Hepatocyte (in vitro differentiated cells): ENCODE data around the gene NPAS3. TPM values are rescaled to one million over a fixed set of nuclear protein-coding genes. Genes with fewer than 3 reads are reported as not detected.

Experiments used
- DNase-seq: peaks from one replicate; pipeline ENCODE4 v3.0.0-alpha.2; 2016; ENCODE audit warnings: low spot score
- H2AFZ ChIP-seq: fragments of 200-600 bp; sonication (generic); 2 replicates; pipeline ENCODE4 v1.6.0; 2016; ENCODE audit warnings: antibody characterized with exemption, mild to moderate bottlenecking
- H3K27ac ChIP-seq: fragments of 200-600 bp; sonication (generic); 2 replicates; pipeline ENCODE4 v1.5.1; 2016; ENCODE audit warnings: mild to moderate bottlenecking
- H3K27me3 ChIP-seq: fragments of 200-600 bp; sonication (generic); 2 replicates; pipeline ENCODE4 v1.6.1; 2016
- H3K36me3 ChIP-seq: fragments of 200-600 bp; sonication (generic); replicated peaks from 2 replicates; pipeline ENCODE4 v1.5.1; 2016; ENCODE audit warnings: low read depth; ENCODE audit not compliant: insufficient read depth
- H3K4me1 ChIP-seq: fragments of 200-600 bp; sonication (generic); 2 replicates; pipeline ENCODE4 v1.5.1; 2016; ENCODE audit warnings: mild to moderate bottlenecking, moderate library complexity; ENCODE audit not compliant: insufficient read depth
- H3K4me2 ChIP-seq: fragments of 200-600 bp; sonication (generic); 2 replicates; pipeline ENCODE4 v1.6.0; 2016
- H3K4me3 ChIP-seq: fragments of 200-600 bp; sonication (generic); 2 replicates; pipeline ENCODE4 v1.5.1; 2016; ENCODE audit warnings: mild to moderate bottlenecking
- H3K79me2 ChIP-seq: fragments of 200-600 bp; sonication (generic); 2 replicates; pipeline ENCODE4 v1.6.0; 2017; ENCODE audit warnings: mild to moderate bottlenecking
- H3K9me2 ChIP-seq: fragments of 200-600 bp; sonication (generic); replicated peaks from 2 replicates; pipeline ENCODE4 v1.6.0; 2017; ENCODE audit warnings: mild to moderate bottlenecking; ENCODE audit not compliant: insufficient read depth
- H3K9me3 ChIP-seq: fragments of 200-600 bp; sonication (generic); 2 replicates; pipeline ENCODE4 v1.5.1; 2016; ENCODE audit warnings: low read depth, mild to moderate bottlenecking
- H4K20me1 ChIP-seq: fragments of 200-600 bp; sonication (generic); 2 replicates; pipeline ENCODE4 v1.6.0; 2016; ENCODE audit warnings: mild to moderate bottlenecking; ENCODE audit not compliant: insufficient read depth, poor library complexity, severe bottlenecking
- EZH2 ChIP-seq: fragments of 200-600 bp; sonication (generic); IDR thresholded peaks from 2 replicates; pipeline ENCODE4 v1.6.1; 2016; ENCODE audit warnings: antibody characterized with exemption, mild to moderate bottlenecking, borderline replicate concordance
- EZH2phosphoT487 ChIP-seq: fragments of 200-600 bp; sonication (generic); IDR thresholded peaks from one replicate; pipeline ENCODE4 v1.6.1; 2018; ENCODE audit warnings: antibody characterized with exemption, mild to moderate bottlenecking, low read depth, moderate library complexity; ENCODE audit not compliant: unreplicated experiment, severe bottlenecking
- WGBS: methylation state at CpG from one replicate; pipeline ENCODE4 v1.1.6; 2016; ENCODE audit warnings: low lambda C conversion rate; ENCODE audit errors: missing lambda C conversion rate; 5-methylcytosine and 5-hydroxymethylcytosine counted together
- polyA plus RNA-seq: library from polyadenylated mRNA; unstranded; fragments of >200 nt; fragmentation: Nextera tagmentation; extraction: Ambion mirVana; gene quantifications from 2 replicates; pipeline ENCODE4 v1.2.1, GENCODE V29; 2016
- total RNA-seq: library from RNA; depleted of rRNA; stranded (reverse); fragments of >200 nt; gene quantifications from 2 replicates; pipeline ENCODE4 v1.2.3, GENCODE V29; 2014
- TF ChIP-seq, protein P1 (sequence below): fragments of 200-600 bp; sonication (generic); IDR thresholded peaks from 2 replicates; pipeline ENCODE4 v1.5.1; 2016; ENCODE audit warnings: antibody characterized with exemption, mild to moderate bottlenecking; ENCODE audit not compliant: poor library complexity

Gene NPAS3
- total and polyA plus RNA-seq, 2 experiments from 2014 or later: 0.11 to 1.1 TPM

GRCh38 chr14:33758547-33758946 is 819.9 kb downstream of the NPAS3 start:
- no peak overlapping the region for H3K4me2 ChIP-seq
- H3K27ac ChIP-seq: no peak overlapping the region
- no peaks in the 10 kb centered on the region for H3K9me2 ChIP-seq
- H3K27me3 ChIP-seq: peaks cover 11% of the 10 kb centered on the region
- no peaks in the 10 kb centered on the region for H3K36me3 ChIP-seq
- no peaks in the 10 kb centered on the region for H3K4me1 ChIP-seq
- TF ChIP-seq, protein P1, sequence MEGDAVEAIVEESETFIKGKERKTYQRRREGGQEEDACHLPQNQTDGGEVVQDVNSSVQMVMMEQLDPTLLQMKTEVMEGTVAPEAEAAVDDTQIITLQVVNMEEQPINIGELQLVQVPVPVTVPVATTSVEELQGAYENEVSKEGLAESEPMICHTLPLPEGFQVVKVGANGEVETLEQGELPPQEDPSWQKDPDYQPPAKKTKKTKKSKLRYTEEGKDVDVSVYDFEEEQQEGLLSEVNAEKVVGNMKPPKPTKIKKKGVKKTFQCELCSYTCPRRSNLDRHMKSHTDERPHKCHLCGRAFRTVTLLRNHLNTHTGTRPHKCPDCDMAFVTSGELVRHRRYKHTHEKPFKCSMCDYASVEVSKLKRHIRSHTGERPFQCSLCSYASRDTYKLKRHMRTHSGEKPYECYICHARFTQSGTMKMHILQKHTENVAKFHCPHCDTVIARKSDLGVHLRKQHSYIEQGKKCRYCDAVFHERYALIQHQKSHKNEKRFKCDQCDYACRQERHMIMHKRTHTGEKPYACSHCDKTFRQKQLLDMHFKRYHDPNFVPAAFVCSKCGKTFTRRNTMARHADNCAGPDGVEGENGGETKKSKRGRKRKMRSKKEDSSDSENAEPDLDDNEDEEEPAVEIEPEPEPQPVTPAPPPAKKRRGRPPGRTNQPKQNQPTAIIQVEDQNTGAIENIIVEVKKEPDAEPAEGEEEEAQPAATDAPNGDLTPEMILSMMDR: no peak
- TF ChIP-seq EZH2: no peak
- TF ChIP-seq EZH2phosphoT487: no peak
- H3K79me2 ChIP-seq: no peaks in the 10 kb centered on the region
- no peaks in the 10 kb centered on the region for H4K20me1 ChIP-seq
- no peaks in the 10 kb centered on the region for H3K9me3 ChIP-seq
- no peak overlapping the region for H3K4me3 ChIP-seq
- no peak overlapping the region for H2AFZ ChIP-seq
- DNase-seq: no peak

DNA sequence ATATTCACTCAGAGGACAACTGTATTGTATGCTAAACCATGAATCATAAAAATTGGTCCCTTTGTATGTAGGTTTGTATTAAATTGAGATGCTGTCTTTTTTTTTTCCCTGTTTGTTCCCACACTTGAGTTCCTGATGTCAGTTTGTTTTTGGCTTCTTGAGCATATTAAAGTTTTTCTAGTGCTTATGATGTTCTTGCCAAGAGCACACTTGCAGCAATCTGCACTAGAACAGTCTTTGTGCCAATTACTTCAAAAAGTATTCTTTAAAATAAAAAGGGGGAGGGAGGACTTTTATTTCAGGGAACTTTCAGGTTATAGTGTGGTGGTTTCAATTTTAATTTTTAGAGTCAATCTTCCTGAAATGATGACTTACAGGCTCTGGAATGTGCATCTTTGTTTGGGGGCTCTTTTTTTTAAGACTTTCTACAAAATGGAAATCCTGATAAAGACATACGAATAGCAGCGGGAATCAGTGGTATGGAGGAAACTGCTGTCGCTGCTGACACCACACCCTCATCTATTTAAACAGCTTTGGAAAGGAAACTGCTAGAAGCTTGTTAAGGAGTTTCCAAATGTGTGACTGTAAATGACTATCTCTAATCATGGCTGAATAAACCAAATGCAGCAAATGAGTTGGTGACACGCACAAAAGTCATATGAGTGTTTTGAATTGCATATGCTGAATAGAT is 823.6 kb downstream of the NPAS3 start:
- Histone ChIP-seq H3K27ac (no peak overlapping the region), H3K4me3 (no peak overlapping the region), H3K79me2 (no peaks in the 10 kb centered on the region), H3K9me2 (no peaks in the 10 kb centered on the region), H3K9me3 (no peaks in the 10 kb centered on the region), H3K36me3 (no peaks in the 10 kb centered on the region), H2AFZ (no peak overlapping the region), H3K4me2 (peak overlapping the region; percentile 52), H3K27me3 (peaks cover 11% of the 10 kb centered on the region), H3K4me1 (no peaks in the 10 kb centered on the region), H4K20me1 (no peaks in the 10 kb centered on the region)
- TF ChIP-seq EZH2: no peak
- TF ChIP-seq EZH2phosphoT487: no peak
- TF ChIP-seq, protein P1: no peak
- WGBS: 48% methylated on average over 4 of the region's 4 CpGs
- no peak for DNase-seq

- 21% methylated on average over 6 of the region's 6 CpGs for WGBS
- DNase-seq: peak; percentile 20
- TF ChIP-seq EZH2: no peak
- TF ChIP-seq, protein P1: no peak
- TF ChIP-seq EZH2phosphoT487: no peak
- H3K4me2 ChIP-seq: peak overlapping the region; percentile 22
- peaks cover 11% of the 10 kb centered on the region for H3K27me3 ChIP-seq
- no peaks in the 10 kb centered on the region for H3K9me2 ChIP-seq
- H3K9me3 ChIP-seq: no peaks in the 10 kb centered on the region
- H2AFZ ChIP-seq: no peak overlapping the region
- no peaks in the 10 kb centered on the region for H4K20me1 ChIP-seq
- H3K79me2 ChIP-seq: no peaks in the 10 kb centered on the region
- H3K27ac ChIP-seq: no peak overlapping the region
- H3K36me3 ChIP-seq: no peaks in the 10 kb centered on the region
- H3K4me3 ChIP-seq: no peak overlapping the region
- H3K4me1 ChIP-seq: peaks cover 6% of the 10 kb centered on the region
These were observed 826.4 kb downstream of the NPAS3 start for GRCh38 chr14:33764876-33765650.
